WTC11 (cell line): ENCODE data around the gene TMEM97.

ENCODE experiments used
- ATF6 ChIP-seq: sonication (generic); formaldehyde crosslinking; IDR thresholded peaks from 2 replicates; pipeline ENCODE4 v1.8.1; 2023; ENCODE audit warnings: mild to moderate bottlenecking, missing genetic modification reagents
- E2F5 ChIP-seq: sonication (generic); formaldehyde crosslinking; IDR thresholded peaks from 2 replicates; pipeline ENCODE4 v1.8.1; 2022; ENCODE audit warnings: mild to moderate bottlenecking, moderate library complexity, missing genetic modification reagents
- JAZF1 ChIP-seq: fragments of 250-450 bp; sonication (Bioruptor Pico); IDR thresholded peaks from 2 replicates; pipeline ENCODE4 v1.9.0; 2021; ENCODE audit warnings: moderate library complexity, mild to moderate bottlenecking, inconsistent platforms
- NFE2L1 ChIP-seq: sonication (generic); formaldehyde crosslinking; IDR thresholded peaks from 2 replicates; pipeline ENCODE4 v1.8.1; 2023; ENCODE audit warnings: missing genetic modification reagents
- TF ChIP-seq, protein P1 (sequence below): fragments of 200-600 bp; IDR thresholded peaks from 2 replicates; pipeline ENCODE4 v1.8.0; 2022; ENCODE audit warnings: antibody characterized with exemption
- TF ChIP-seq, protein P2 (sequence below): sonication (generic); formaldehyde crosslinking; IDR thresholded peaks from 2 replicates; pipeline ENCODE4 v1.8.1; 2022; ENCODE audit warnings: mild to moderate bottlenecking, missing genetic modification reagents, moderate library complexity, borderline replicate concordance
- TF ChIP-seq, protein P3 (sequence below): sonication (generic); formaldehyde crosslinking; IDR thresholded peaks from 2 replicates; pipeline ENCODE4 v1.8.0; 2022; ENCODE audit warnings: mild to moderate bottlenecking, missing genetic modification reagents

- no peak for TF ChIP-seq JAZF1 (CRISPR knock-in tag)
- no peak for TF ChIP-seq NFE2L1 (CRISPR knock-in tag)
- TF ChIP-seq, protein P1, sequence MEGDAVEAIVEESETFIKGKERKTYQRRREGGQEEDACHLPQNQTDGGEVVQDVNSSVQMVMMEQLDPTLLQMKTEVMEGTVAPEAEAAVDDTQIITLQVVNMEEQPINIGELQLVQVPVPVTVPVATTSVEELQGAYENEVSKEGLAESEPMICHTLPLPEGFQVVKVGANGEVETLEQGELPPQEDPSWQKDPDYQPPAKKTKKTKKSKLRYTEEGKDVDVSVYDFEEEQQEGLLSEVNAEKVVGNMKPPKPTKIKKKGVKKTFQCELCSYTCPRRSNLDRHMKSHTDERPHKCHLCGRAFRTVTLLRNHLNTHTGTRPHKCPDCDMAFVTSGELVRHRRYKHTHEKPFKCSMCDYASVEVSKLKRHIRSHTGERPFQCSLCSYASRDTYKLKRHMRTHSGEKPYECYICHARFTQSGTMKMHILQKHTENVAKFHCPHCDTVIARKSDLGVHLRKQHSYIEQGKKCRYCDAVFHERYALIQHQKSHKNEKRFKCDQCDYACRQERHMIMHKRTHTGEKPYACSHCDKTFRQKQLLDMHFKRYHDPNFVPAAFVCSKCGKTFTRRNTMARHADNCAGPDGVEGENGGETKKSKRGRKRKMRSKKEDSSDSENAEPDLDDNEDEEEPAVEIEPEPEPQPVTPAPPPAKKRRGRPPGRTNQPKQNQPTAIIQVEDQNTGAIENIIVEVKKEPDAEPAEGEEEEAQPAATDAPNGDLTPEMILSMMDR: no peak
- TF ChIP-seq, protein P2, sequence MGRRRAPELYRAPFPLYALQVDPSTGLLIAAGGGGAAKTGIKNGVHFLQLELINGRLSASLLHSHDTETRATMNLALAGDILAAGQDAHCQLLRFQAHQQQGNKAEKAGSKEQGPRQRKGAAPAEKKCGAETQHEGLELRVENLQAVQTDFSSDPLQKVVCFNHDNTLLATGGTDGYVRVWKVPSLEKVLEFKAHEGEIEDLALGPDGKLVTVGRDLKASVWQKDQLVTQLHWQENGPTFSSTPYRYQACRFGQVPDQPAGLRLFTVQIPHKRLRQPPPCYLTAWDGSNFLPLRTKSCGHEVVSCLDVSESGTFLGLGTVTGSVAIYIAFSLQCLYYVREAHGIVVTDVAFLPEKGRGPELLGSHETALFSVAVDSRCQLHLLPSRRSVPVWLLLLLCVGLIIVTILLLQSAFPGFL (CRISPR knock-in tag): no peak
- TF ChIP-seq, protein P3, sequence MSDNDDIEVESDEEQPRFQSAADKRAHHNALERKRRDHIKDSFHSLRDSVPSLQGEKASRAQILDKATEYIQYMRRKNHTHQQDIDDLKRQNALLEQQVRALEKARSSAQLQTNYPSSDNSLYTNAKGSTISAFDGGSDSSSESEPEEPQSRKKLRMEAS (CRISPR knock-in tag): no peak
- TF ChIP-seq E2F5: no peak
- no peak for TF ChIP-seq ATF6 (CRISPR knock-in tag)
Measured at GRCh38 chr17:28346199-28346580, 27.2 kb downstream of the TMEM97 start.
